Neural cell (in vitro differentiated cells): Measurements from ENCODE around the gene RSRP1. TPM values are rescaled to one million over a fixed set of nuclear protein-coding genes. Genes with fewer than 3 reads are reported as not detected.
A peak's percentile ranks its signal among the peaks of the same experiment; 100 is the strongest.

Source experiments
- H2AFZ ChIP-seq: fragments of 200-600, 300-800 bp; sonication (generic), shearing (Covaris generic); 2 replicates; pipeline ENCODE4 v1.6.0; 2014; ENCODE audit warnings: low read depth, mild to moderate bottlenecking, antibody characterized with exemption, low read length, moderate library complexity
- H3F3A ChIP-seq: fragments of 200-600 bp; shearing (Covaris generic); 2 replicates; pipeline ENCODE4 v1.6.1; 2016; ENCODE audit warnings: mild to moderate bottlenecking, moderate library complexity, mixed read lengths, antibody characterized with exemption, low read length; ENCODE audit not compliant: insufficient read depth, poor library complexity, severe bottlenecking
- H3K27ac ChIP-seq: fragments of 200-600, 300-800 bp; sonication (generic), shearing (Covaris generic); 2 replicates; pipeline ENCODE4 v1.5.1; 2014; ENCODE audit warnings: mild to moderate bottlenecking, low read length, moderate library complexity
- H3K27me3 ChIP-seq: fragments of 300-800, 200-600 bp; sonication (generic), shearing (Covaris generic); 2 replicates; pipeline ENCODE4 v1.6.0; 2014; ENCODE audit warnings: mild to moderate bottlenecking, low read depth, low read length, moderate library complexity; ENCODE audit not compliant: insufficient read depth
- H3K36me3 ChIP-seq: fragments of 300-800, 200-600 bp; sonication (generic), shearing (Covaris generic); 2 replicates; pipeline ENCODE4 v1.5.1; 2014; ENCODE audit warnings: mild to moderate bottlenecking, antibody characterized with exemption, low read length, moderate library complexity; ENCODE audit not compliant: insufficient read depth
- H3K4me2 ChIP-seq: fragments of 300-800, 200-600 bp; sonication (generic), shearing (Covaris generic); 2 replicates; pipeline ENCODE4 v1.6.0; 2014; ENCODE audit warnings: mild to moderate bottlenecking, low read length
- H3K4me3 ChIP-seq: fragments of 300-800, 200-600 bp; sonication (generic), shearing (Covaris generic); 2 replicates; pipeline ENCODE4 v1.5.1; 2014; ENCODE audit warnings: mild to moderate bottlenecking, low read length, moderate library complexity
- H3K79me2 ChIP-seq: fragments of 200-600 bp; shearing (Covaris generic); replicated peaks from 2 replicates; pipeline ENCODE4 v1.6.0; 2014; ENCODE audit warnings: mild to moderate bottlenecking, low read length, moderate library complexity; ENCODE audit not compliant: insufficient read depth
- H3K9ac ChIP-seq: fragments of 300-800, 200-600 bp; sonication (generic), shearing (Covaris generic); 2 replicates; pipeline ENCODE4 v1.6.1; 2016; ENCODE audit warnings: mild to moderate bottlenecking, low read length, mixed read lengths
- H3K9me2 ChIP-seq: fragments of 200-600 bp; shearing (Covaris generic); 2 replicates; pipeline ENCODE4 v1.6.1; 2016; ENCODE audit warnings: mild to moderate bottlenecking, low read length, mixed read lengths; ENCODE audit not compliant: insufficient read depth
- H3K9me3 ChIP-seq: fragments of 200-600, 300-800 bp; sonication (generic), shearing (Covaris generic); 2 replicates; pipeline ENCODE4 v1.6.1; 2016; ENCODE audit warnings: mild to moderate bottlenecking, mixed run types, low read length, moderate library complexity, mixed read lengths
- H4K20me1 ChIP-seq: fragments of 200-600 bp; shearing (Covaris generic); 2 replicates; pipeline ENCODE4 v1.6.1; 2016; ENCODE audit warnings: mild to moderate bottlenecking, mixed run types; ENCODE audit not compliant: insufficient read depth
- EP300 ChIP-seq: fragments of 450-650 bp; conservative IDR thresholded peaks from 2 replicates; pipeline ENCODE4 v1.6.1; 2014; ENCODE audit warnings: antibody characterized with exemption, mild to moderate bottlenecking, moderate library complexity; ENCODE audit not compliant: poor library complexity, severe bottlenecking
- EZH2 ChIP-seq: fragments of 200-600, 300-800 bp; shearing (Covaris generic), sonication (generic); IDR thresholded peaks from 2 replicates; pipeline ENCODE4 v1.6.1; 2014; ENCODE audit warnings: antibody characterized with exemption, low read length, borderline replicate concordance, mild to moderate bottlenecking; ENCODE audit not compliant: insufficient read depth, poor library complexity, severe bottlenecking
- MXI1 ChIP-seq: fragments of 450-650 bp; conservative IDR thresholded peaks from 2 replicates; pipeline ENCODE4 v1.6.1; 2014; ENCODE audit warnings: antibody characterized with exemption, mild to moderate bottlenecking; ENCODE audit not compliant: poor library complexity, severe bottlenecking
- POLR2AphosphoS5 ChIP-seq: IDR thresholded peaks from 2 replicates; pipeline ENCODE4 v1.6.1; 2012
- RAD21 ChIP-seq: fragments of 450-650 bp; conservative IDR thresholded peaks from 2 replicates; pipeline ENCODE4 v1.6.1; 2014; ENCODE audit warnings: antibody characterized with exemption, mild to moderate bottlenecking, moderate library complexity
- REST ChIP-seq: IDR thresholded peaks from 2 replicates; pipeline ENCODE4 v1.6.1; 2012; ENCODE audit warnings: borderline replicate concordance
- SMC3 ChIP-seq: fragments of 450-650 bp; conservative IDR thresholded peaks from 2 replicates; pipeline ENCODE4 v1.6.1; 2014; ENCODE audit warnings: antibody characterized with exemption, mild to moderate bottlenecking, moderate library complexity; ENCODE audit not compliant: poor library complexity
- TAF1 ChIP-seq: IDR thresholded peaks from 2 replicates; pipeline ENCODE4 v1.6.1; 2012; ENCODE audit warnings: low read depth
- polyA plus RNA-seq: library from polyadenylated mRNA; depleted of rRNA; stranded (reverse); fragments of >200 nt; gene quantifications from 2 replicates; pipeline ENCODE4 v1.2.3, GENCODE V29; 2014
- TF ChIP-seq, protein P1 (sequence below): fragments of 450-650 bp; IDR thresholded peaks from 2 replicates; pipeline ENCODE4 v1.5.1; 2014; ENCODE audit warnings: antibody characterized with exemption, mild to moderate bottlenecking, moderate library complexity; ENCODE audit not compliant: poor library complexity, severe bottlenecking

RSRP1 gene
- polyA plus RNA-seq, 1 donor from 2014 or later, result 152 TPM

GRCh38 chr1:25245393-25245792 lies 1.9 kb downstream of the RSRP1 start:
- Histone ChIP-seq H4K20me1 (no peaks in the 10 kb centered on the region), H3K27me3 (no peaks in the 10 kb centered on the region), H3K36me3 (peaks cover 8% of the 10 kb centered on the region), H2AFZ (no peak overlapping the region), H3K9me2 (no peaks in the 10 kb centered on the region), H3K4me2 (peak overlapping the region; percentile 77), H3F3A (no peaks in the 10 kb centered on the region), H3K79me2 (peaks cover 31% of the 10 kb centered on the region), H3K4me3 (peak overlapping the region; percentile 87), H3K9me3 (no peaks in the 10 kb centered on the region), H3K27ac (no peak overlapping the region), H3K9ac (peak overlapping the region; percentile 82)
- TF ChIP-seq SMC3 (no peak), EZH2 (no peak)

- H3K27me3 ChIP-seq, result no peaks in the 10 kb centered on the region
- TF ChIP-seq SMC3, result no peak
- no peak for TF ChIP-seq REST
- TF ChIP-seq MXI1, result no peak
- no peak for TF ChIP-seq POLR2AphosphoS5
- no peak for TF ChIP-seq EZH2
- TF ChIP-seq EP300, result no peak
- no peak for TF ChIP-seq TAF1
- TF ChIP-seq, protein P1, sequence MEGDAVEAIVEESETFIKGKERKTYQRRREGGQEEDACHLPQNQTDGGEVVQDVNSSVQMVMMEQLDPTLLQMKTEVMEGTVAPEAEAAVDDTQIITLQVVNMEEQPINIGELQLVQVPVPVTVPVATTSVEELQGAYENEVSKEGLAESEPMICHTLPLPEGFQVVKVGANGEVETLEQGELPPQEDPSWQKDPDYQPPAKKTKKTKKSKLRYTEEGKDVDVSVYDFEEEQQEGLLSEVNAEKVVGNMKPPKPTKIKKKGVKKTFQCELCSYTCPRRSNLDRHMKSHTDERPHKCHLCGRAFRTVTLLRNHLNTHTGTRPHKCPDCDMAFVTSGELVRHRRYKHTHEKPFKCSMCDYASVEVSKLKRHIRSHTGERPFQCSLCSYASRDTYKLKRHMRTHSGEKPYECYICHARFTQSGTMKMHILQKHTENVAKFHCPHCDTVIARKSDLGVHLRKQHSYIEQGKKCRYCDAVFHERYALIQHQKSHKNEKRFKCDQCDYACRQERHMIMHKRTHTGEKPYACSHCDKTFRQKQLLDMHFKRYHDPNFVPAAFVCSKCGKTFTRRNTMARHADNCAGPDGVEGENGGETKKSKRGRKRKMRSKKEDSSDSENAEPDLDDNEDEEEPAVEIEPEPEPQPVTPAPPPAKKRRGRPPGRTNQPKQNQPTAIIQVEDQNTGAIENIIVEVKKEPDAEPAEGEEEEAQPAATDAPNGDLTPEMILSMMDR, result no peak
- no peak for TF ChIP-seq RAD21
- H3K79me2 ChIP-seq, result peaks cover 31% of the 10 kb centered on the region
- H3K27ac ChIP-seq, result no peak overlapping the region
- H3K4me2 ChIP-seq, result no peak overlapping the region
- no peak overlapping the region for H2AFZ ChIP-seq
- no peak overlapping the region for H3K9ac ChIP-seq
- H4K20me1 ChIP-seq, result no peaks in the 10 kb centered on the region
- no peaks in the 10 kb centered on the region for H3K9me2 ChIP-seq
- H3K9me3 ChIP-seq, result no peaks in the 10 kb centered on the region
- peaks cover 8% of the 10 kb centered on the region for H3K36me3 ChIP-seq
- no peak overlapping the region for H3K4me3 ChIP-seq
- no peaks in the 10 kb centered on the region for H3F3A ChIP-seq
Measured at GRCh38 chr1:25243907-25244306, 3.3 kb downstream of the RSRP1 start.
